ENCODE results near the gene C19orf81. TPM values are rescaled to one million over a fixed set of nuclear protein-coding genes. Genes with fewer than 3 reads are reported as not detected.

C19orf81 gene
- total RNA-seq, 2 donors from 2014 or later = not detected

GRCh38 chr19:50701367-50701985 is 52.2 kb downstream of the C19orf81 start:
- Mint-ChIP-seq H3K4me1 (no peaks in the 10 kb centered on the region), H3K27ac (no peak overlapping the region), H3K27me3 (peaks cover 46% of the 10 kb centered on the region), H3K36me3 (ENCODE audit: low read depth) (no peaks in the 10 kb centered on the region), H3K9me3 (no peaks in the 10 kb centered on the region), H3K4me3 (no peak overlapping the region)
- no peak for ATAC-seq (replicated peaks)

DNA sequence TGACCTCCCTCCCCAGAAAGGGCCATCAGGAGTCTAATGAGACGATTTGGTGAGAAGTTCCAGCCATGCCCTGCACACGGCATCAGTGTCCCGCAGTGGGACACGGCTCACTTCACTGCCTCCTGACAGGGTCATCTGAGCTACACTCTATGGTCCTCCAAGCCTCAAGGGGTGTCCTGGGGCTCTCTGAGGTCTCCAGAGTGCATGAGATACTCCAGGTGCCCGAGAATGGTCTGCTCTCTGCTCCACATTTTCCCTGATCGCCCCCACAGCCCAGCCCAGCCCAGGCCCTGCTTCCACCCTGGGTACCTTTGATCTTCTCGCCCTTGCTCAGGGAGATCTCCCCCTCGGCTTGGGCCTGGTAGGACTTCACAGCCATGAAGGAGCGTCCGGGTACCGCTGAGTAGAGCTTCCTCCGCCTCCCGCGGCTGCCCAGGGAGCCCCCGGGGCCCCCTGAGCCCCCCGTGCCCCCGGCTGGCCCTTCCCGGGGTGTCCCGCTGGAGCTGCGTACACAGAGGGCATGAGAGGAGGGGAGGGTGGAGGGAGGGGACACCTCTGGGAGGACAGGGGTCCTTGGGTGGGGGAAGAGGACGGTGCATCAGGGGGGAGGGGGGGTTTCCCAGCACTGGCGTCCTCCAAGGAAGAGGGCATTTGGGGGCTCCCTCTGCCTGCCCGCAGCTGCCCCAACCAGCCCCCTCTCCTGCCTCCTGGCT is 53.1 kb downstream of the C19orf81 start:
- no peak overlapping the region for H3K4me3 Mint-ChIP-seq
- ATAC-seq (replicated peaks) = no peak
- no peaks in the 10 kb centered on the region for H3K36me3 Mint-ChIP-seq (ENCODE audit: low read depth)
- H3K27ac Mint-ChIP-seq = no peak overlapping the region
- no peaks in the 10 kb centered on the region for H3K9me3 Mint-ChIP-seq
- H3K27me3 Mint-ChIP-seq = peaks cover 44% of the 10 kb centered on the region
- no peaks in the 10 kb centered on the region for H3K4me1 Mint-ChIP-seq

GRCh38 chr19:50702871-50703829 is 53.9 kb downstream of the C19orf81 start:
- Mint-ChIP-seq H3K27me3 (peaks cover 38% of the 10 kb centered on the region), H3K4me3 (no peak overlapping the region), H3K9me3 (no peaks in the 10 kb centered on the region), H3K27ac (no peak overlapping the region), H3K4me1 (no peaks in the 10 kb centered on the region), H3K36me3 (ENCODE audit: low read depth) (no peaks in the 10 kb centered on the region)
- no peak for ATAC-seq (replicated peaks)

DNA sequence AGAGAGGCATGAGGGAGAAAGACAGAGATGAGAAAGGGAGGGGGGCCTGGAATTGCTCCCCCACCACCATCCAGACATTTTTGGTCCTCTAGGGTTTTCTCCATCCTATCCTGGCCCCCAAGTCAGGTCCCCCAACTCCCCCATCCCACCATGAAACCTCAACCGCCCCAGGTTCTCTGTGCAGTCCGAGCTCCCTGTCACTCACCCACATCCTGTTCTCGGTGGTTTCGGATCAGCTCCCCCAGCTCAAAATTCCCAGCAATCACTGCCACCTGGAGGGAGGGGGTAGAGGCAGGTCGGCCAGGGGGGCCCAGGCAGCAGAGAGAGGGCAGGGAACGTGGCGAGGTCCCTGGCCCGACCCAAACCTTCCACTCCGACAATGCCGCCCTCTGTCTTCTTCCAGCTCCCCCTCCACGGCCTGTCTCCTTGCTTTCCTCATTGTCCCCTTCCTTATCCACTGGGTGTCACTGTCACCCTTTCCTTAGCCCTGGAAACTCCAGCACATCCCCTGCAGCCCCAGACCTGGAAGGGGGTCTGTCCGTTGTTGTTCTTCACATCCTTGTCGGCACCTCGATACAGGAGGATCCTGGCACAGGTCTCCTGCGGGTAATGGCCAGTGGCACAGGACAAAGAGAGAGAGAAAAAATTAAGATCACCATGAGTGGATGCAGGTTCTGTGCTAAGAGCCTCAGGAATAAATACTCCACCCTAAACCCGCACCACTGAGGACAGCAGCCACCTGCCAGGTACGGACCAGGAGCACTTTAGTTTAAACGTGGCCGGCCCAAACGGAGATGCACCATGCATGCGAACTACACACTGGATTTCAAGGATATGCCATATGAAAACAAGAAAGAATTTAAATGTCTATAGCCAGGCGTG is 54.9 kb downstream of the C19orf81 start:
- Mint-ChIP-seq H3K27me3 (peaks cover 33% of the 10 kb centered on the region), H3K4me1 (no peaks in the 10 kb centered on the region), H3K36me3 (ENCODE audit: low read depth) (no peaks in the 10 kb centered on the region), H3K4me3 (no peak overlapping the region), H3K27ac (no peak overlapping the region), H3K9me3 (no peaks in the 10 kb centered on the region)
- ATAC-seq (replicated peaks) = no peak

GRCh38 chr19:50705422-50706019 is 56.3 kb downstream of the C19orf81 start:
- Mint-ChIP-seq H3K4me1 (no peaks in the 10 kb centered on the region), H3K27me3 (peaks cover 20% of the 10 kb centered on the region), H3K27ac (no peak overlapping the region), H3K9me3 (no peaks in the 10 kb centered on the region), H3K4me3 (no peak overlapping the region), H3K36me3 (ENCODE audit: low read depth) (no peaks in the 10 kb centered on the region)
- peak; percentile 45 for ATAC-seq (replicated peaks)

- H3K27ac Mint-ChIP-seq = no peak overlapping the region
- no peaks in the 10 kb centered on the region for H3K4me1 Mint-ChIP-seq
- H3K36me3 Mint-ChIP-seq (ENCODE audit: low read depth) = no peaks in the 10 kb centered on the region
- H3K9me3 Mint-ChIP-seq = no peaks in the 10 kb centered on the region
- peaks cover 23% of the 10 kb centered on the region for H3K27me3 Mint-ChIP-seq
- ATAC-seq (replicated peaks) = no peak
- H3K4me3 Mint-ChIP-seq = no peak overlapping the region
These were observed 57.1 kb downstream of the C19orf81 start for GRCh38 chr19:50706387-50706786.

DNA sequence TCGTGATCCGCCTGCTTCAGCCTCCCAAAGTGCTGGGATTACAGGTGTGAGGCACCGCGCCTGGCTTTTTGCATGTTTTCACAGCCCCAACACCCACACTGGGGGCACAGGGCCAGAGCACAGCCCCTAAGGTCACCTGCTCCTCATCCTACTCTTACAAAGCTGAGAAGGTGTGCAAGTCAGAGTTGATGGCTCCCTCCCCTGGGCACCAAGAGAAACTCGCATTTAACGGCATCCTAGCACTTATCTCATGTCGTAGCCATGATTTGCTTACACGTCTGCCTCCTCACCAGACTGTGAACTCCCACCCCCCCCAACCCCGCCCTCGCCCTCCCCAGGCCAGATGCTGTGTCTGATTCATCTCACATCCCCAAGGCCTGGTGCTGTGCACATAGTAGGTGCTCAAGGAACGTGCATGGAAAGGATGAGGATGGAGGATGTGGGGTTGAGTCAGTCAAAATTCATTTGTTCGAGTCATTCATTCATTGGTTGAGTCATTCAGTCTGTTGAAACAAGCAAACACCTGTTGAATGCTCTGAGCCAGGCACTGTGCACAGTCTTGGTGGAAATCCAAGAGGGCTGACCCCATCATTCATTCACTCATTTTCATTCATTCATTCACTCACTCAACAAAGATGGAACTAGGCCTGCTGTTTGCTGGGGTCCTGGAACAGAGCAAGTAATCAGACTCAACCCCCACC is 59.1 kb downstream of the C19orf81 start:
- no peaks in the 10 kb centered on the region for H3K36me3 Mint-ChIP-seq (ENCODE audit: low read depth)
- H3K9me3 Mint-ChIP-seq = no peaks in the 10 kb centered on the region
- no peaks in the 10 kb centered on the region for H3K4me1 Mint-ChIP-seq
- no peak overlapping the region for H3K4me3 Mint-ChIP-seq
- ATAC-seq (replicated peaks) = peak; percentile 31
- H3K27me3 Mint-ChIP-seq = peaks cover 34% of the 10 kb centered on the region
- no peak overlapping the region for H3K27ac Mint-ChIP-seq

Other genes starting within 250 kb of the C19orf81 start
- gene SPIB, start 230.5 kb upstream of the C19orf81 start, total RNA-seq = 1 to 10 TPM; 1.9 to 2.4 TPM
- 1 to 10 TPM in 1 of 2 donors, under 1 TPM in 1; 0.28 to 4.6 TPM for gene MYBPC2, start 216.6 kb upstream of the C19orf81 start, total RNA-seq
- gene EMC10, start 172.9 kb upstream of the C19orf81 start, total RNA-seq = 10 to 100 TPM; 31.3 to 57.8 TPM
- gene GARIN5A, start 172.6 kb upstream of the C19orf81 start, total RNA-seq = 1 to 10 TPM in 1 of 2 donors, under 1 TPM in 1; 0.39 to 1.2 TPM
- 10 to 100 TPM; 37.5 to 45.8 TPM for gene JOSD2, start 138.3 kb upstream of the C19orf81 start, total RNA-seq
- gene ASPDH, start 135.5 kb upstream of the C19orf81 start, total RNA-seq = not detected
- gene LRRC4B, start 81.0 kb upstream of the C19orf81 start, total RNA-seq = not detected
- gene SYT3, start 9.6 kb upstream of the C19orf81 start, total RNA-seq = not detected
- gene SHANK1, start 70.4 kb downstream of the C19orf81 start, total RNA-seq = not detected
- under 1 TPM; 0.24 to 0.45 TPM for gene CLEC11A, start 73.9 kb downstream of the C19orf81 start, total RNA-seq
- gene GPR32, start 121.0 kb downstream of the C19orf81 start, total RNA-seq = not detected
- gene ACP4, start 141.0 kb downstream of the C19orf81 start, total RNA-seq = not detected
- gene KLK1, start 174.3 kb downstream of the C19orf81 start, total RNA-seq = 1 to 10 TPM in 1 of 2 donors, under 1 TPM in 1; 0.39 to 2.0 TPM
- gene KLK15, start 184.1 kb downstream of the C19orf81 start, total RNA-seq = not detected
- not detected for gene KLK3, start 205.5 kb downstream of the C19orf81 start, total RNA-seq
- under 1 TPM in 1 of 2 donors, not detected in 1; 0.24 TPM for gene KLK2, start 224.0 kb downstream of the C19orf81 start, total RNA-seq